ENCODE data around the gene FGF13.

Gene FGF13

GRCh38 chrX:138651494-138651893, 60.0 kb downstream of the FGF13 start:
- DNase-seq: no peak

GRCh38 chrX:138648568-138648967, 62.9 kb downstream of the FGF13 start:
- no peak for DNase-seq

- DNase-seq: no peak
Measured at GRCh38 chrX:138638996-138639395, 72.5 kb downstream of the FGF13 start.

Data from CD4-positive, alpha-beta T cell treated with Interleukin-15 for 1 hour (primary cell).